SK-N-SH (cell line): ENCODE results near the gene TUBB6. TPM values are rescaled to one million over a fixed set of nuclear protein-coding genes. Genes with fewer than 3 reads are reported as not detected.

Experiments used
- CTCF ChIA-PET: fragments of 300-600, 350-600 bp; formaldehyde crosslinking; extraction: SDS; loops from one replicate; lab custom pipeline; 2021; lab: Yijun Ruan, JAX
- POLR2A ChIA-PET: fragments of 350-600 bp; sonication (Branson Sonifier 250); formaldehyde crosslinking; extraction: SDS; loops from one replicate; lab custom pipeline; 2020; ENCODE audit warnings: antibody characterized with exemption, inconsistent platforms; lab: Yijun Ruan, JAX
- DNase-seq: peaks from one replicate; pipeline ENCODE4 v3.0.0; 2012
- H2AFZ ChIP-seq: fragments of 200-600 bp; sonication (generic); 2 replicates; pipeline ENCODE4 v1.8.1; 2016; ENCODE audit warnings: antibody characterized with exemption, mild to moderate bottlenecking, low read depth
- H3F3A ChIP-seq: fragments of 200-600 bp; sonication (generic); replicated peaks from 2 replicates; pipeline ENCODE3; 2016; ENCODE audit warnings: antibody characterized with exemption, mild to moderate bottlenecking; ENCODE audit not compliant: insufficient read depth
- H3K27ac ChIP-seq, 2 experiments: fragments of 200-500 bp in 1 of 2; fragments of 200-600 bp in 1 of 2; sonication (Bioruptor generic) in 1 of 2; sonication (generic), shearing (Covaris generic) in 1 of 2; 2 replicates each; pipeline versions ENCODE4 v1.5.1 to v1.6.1; 2014 to 2016; ENCODE audit warnings: low read depth in 2 of 2, inconsistent platforms in 1 of 2, low read length in 1 of 2, mild to moderate bottlenecking in 1 of 2, mixed read lengths in 1 of 2
- H3K27me3 ChIP-seq: fragments of 200-600 bp; sonication (generic), shearing (Covaris generic); 2 replicates; pipeline ENCODE4 v1.6.1; 2016; ENCODE audit warnings: mixed run types; ENCODE audit not compliant: insufficient read depth
- H3K36me3 ChIP-seq, 2 experiments: fragments of 200-500 bp in 1 of 2; fragments of 200-600 bp in 1 of 2; sonication (Bioruptor generic) in 1 of 2; sonication (generic) in 1 of 2; replicated peaks in 1 of 2; 2 replicates each; pipeline versions ENCODE3 to v1.5.1; 2014 to 2016; ENCODE audit warnings: low read length in 1 of 2, mild to moderate bottlenecking in 1 of 2; ENCODE audit not compliant: insufficient read depth in 2 of 2, control insufficient read depth in 1 of 2
- H3K4me1 ChIP-seq, 2 experiments: fragments of 200-500 bp in 1 of 2; fragments of 200-600 bp in 1 of 2; sonication (Bioruptor generic) in 1 of 2; sonication (generic), shearing (Covaris generic) in 1 of 2; 2 replicates each; pipeline versions ENCODE4 v1.5.1 to v1.6.1; 2014 to 2016; ENCODE audit warnings: low read depth in 1 of 2, low read length in 1 of 2, mixed run types in 1 of 2; ENCODE audit not compliant: insufficient read depth in 2 of 2, control insufficient read depth in 1 of 2
- H3K4me2 ChIP-seq: fragments of 200-600 bp; sonication (generic), shearing (Covaris generic); 2 replicates; pipeline ENCODE4 v1.6.1; 2017; ENCODE audit warnings: mixed run types
- H3K4me3 ChIP-seq, 2 experiments: fragments of 200-500 bp in 1 of 2; fragments of 200-600 bp in 1 of 2; sonication (Bioruptor generic) in 1 of 2; sonication (generic), shearing (Covaris generic) in 1 of 2; 2 replicates each; pipeline versions ENCODE4 v1.5.1 to v1.8.1; 2014 to 2016; ENCODE audit warnings: low read depth in 2 of 2, inconsistent platforms in 1 of 2, low read length in 1 of 2, mild to moderate bottlenecking in 1 of 2, mixed read lengths in 1 of 2, moderate library complexity in 1 of 2
- H3K79me2 ChIP-seq: fragments of 200-600 bp; sonication (generic); 2 replicates; pipeline ENCODE4 v1.8.1; 2017; ENCODE audit warnings: mild to moderate bottlenecking; ENCODE audit not compliant: insufficient read depth
- H3K9ac ChIP-seq: fragments of 200-600 bp; sonication (generic); 2 replicates; pipeline ENCODE4 v1.6.1; 2017; ENCODE audit warnings: mixed run types
- H3K9me2 ChIP-seq: fragments of 200-600 bp; sonication (generic); 2 replicates; pipeline ENCODE4 v1.6.1; 2017; ENCODE audit warnings: mixed run types
- H3K9me3 ChIP-seq: fragments of 200-600 bp; sonication (generic); 2 replicates; pipeline ENCODE4 v1.6.1; 2017; ENCODE audit warnings: mixed run types, mild to moderate bottlenecking, moderate library complexity
- H4K20me1 ChIP-seq: fragments of 200-600 bp; sonication (generic); 2 replicates; pipeline ENCODE4 v1.6.1; 2017; ENCODE audit warnings: mild to moderate bottlenecking, mixed run types; ENCODE audit not compliant: insufficient read depth
- CHD2 ChIP-seq: fragments of 150-350 bp; IDR thresholded peaks from 2 replicates; pipeline ENCODE4 v1.6.1; 2018; ENCODE audit warnings: low read length; ENCODE audit not compliant: partially characterized antibody
- FOSL2 ChIP-seq: IDR thresholded peaks from 2 replicates; pipeline ENCODE4 v1.4.0; 2012; ENCODE audit warnings: low read depth, mild to moderate bottlenecking, moderate library complexity, borderline replicate concordance
- GABPA ChIP-seq: IDR thresholded peaks from 2 replicates; pipeline ENCODE4 v1.4.0; 2012; ENCODE audit warnings: low read depth, mild to moderate bottlenecking
- JUND ChIP-seq: IDR thresholded peaks from 2 replicates; pipeline ENCODE4 v1.4.0; 2012
- MEF2A ChIP-seq: IDR thresholded peaks from 2 replicates; pipeline ENCODE4 v1.4.0; 2012; ENCODE audit warnings: low read depth, borderline replicate concordance
- POLR2AphosphoS5 ChIP-seq: IDR thresholded peaks from 2 replicates; pipeline ENCODE4 v1.6.1; 2012; ENCODE audit warnings: low read depth, low read length
- RCOR1 ChIP-seq: fragments of 150-350 bp; IDR thresholded peaks from 2 replicates; pipeline ENCODE4 v1.6.1; 2017; ENCODE audit warnings: antibody characterized with exemption, low read length
- RXRA ChIP-seq: IDR thresholded peaks from 2 replicates; pipeline ENCODE4 v1.4.0; 2012; ENCODE audit warnings: low read depth, mild to moderate bottlenecking, borderline replicate concordance
- SIN3A ChIP-seq: IDR thresholded peaks from 2 replicates; pipeline ENCODE4 v1.6.1; 2012; ENCODE audit warnings: low read depth, mild to moderate bottlenecking, low read length, moderate library complexity, borderline replicate concordance
- YY1 ChIP-seq: IDR thresholded peaks from 2 replicates; pipeline ENCODE4 v1.4.0; 2012; ENCODE audit warnings: low read depth, mild to moderate bottlenecking
- WGBS: methylation state at CpG from one replicate; pipeline ENCODE4 v1.1.6; 2017; ENCODE audit warnings: low lambda C conversion rate; 5-methylcytosine and 5-hydroxymethylcytosine counted together
- polyA plus RNA-seq, 3 experiments: library from polyadenylated mRNA; depleted of rRNA; stranded (reverse); fragments of >200 nt; gene quantifications; 2 replicates each; pipeline ENCODE4 v1.2.3, GENCODE V29; 2012
- TF ChIP-seq, protein P1 (sequence below): fragments of 200-600 bp; sonication (generic); IDR thresholded peaks from 2 replicates; pipeline ENCODE4 v1.6.1; 2017; ENCODE audit warnings: antibody characterized with exemption, mild to moderate bottlenecking, moderate library complexity
- TF ChIP-seq, protein P2 (sequence below): fragments of 150-350 bp; IDR thresholded peaks from 2 replicates; pipeline ENCODE4 v1.6.1; 2016; ENCODE audit warnings: mild to moderate bottlenecking, low read depth, low read length

TUBB6 gene
- polyA plus RNA-seq, 1 of the 3 experiments (the other 2 are of a cell fraction) = 387 TPM

DNA sequence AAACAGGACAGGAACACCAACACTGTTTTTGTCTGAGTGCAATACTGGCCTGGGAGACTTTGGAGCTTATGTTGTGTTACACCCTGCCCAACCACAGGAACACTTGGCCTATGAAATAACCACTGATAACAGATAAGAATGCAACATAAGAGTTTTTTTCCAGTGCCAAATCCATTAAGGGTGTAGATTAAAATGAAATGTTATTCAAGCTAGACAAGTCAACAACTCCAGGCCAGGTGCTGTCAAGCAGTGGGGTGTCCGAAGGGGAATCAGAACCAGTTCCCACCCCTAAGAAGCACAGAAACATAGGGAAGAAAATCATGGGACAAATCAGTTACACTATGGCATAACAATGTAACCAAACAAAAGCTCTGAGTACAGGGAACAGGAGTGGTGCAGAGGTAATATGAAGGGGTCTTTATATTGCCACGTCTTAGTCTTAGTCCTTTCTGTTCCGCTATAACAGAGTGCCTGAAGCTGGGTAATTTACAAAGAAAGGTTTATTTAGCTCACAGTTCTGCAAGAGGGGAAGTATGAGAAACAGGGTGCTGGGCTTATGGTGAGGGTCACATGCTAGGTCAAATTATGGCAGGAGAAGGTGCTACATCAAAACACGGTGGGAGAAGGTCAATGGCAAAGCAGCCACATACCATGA is 65.2 kb downstream of the TUBB6 start:
- TF ChIP-seq, protein P1, sequence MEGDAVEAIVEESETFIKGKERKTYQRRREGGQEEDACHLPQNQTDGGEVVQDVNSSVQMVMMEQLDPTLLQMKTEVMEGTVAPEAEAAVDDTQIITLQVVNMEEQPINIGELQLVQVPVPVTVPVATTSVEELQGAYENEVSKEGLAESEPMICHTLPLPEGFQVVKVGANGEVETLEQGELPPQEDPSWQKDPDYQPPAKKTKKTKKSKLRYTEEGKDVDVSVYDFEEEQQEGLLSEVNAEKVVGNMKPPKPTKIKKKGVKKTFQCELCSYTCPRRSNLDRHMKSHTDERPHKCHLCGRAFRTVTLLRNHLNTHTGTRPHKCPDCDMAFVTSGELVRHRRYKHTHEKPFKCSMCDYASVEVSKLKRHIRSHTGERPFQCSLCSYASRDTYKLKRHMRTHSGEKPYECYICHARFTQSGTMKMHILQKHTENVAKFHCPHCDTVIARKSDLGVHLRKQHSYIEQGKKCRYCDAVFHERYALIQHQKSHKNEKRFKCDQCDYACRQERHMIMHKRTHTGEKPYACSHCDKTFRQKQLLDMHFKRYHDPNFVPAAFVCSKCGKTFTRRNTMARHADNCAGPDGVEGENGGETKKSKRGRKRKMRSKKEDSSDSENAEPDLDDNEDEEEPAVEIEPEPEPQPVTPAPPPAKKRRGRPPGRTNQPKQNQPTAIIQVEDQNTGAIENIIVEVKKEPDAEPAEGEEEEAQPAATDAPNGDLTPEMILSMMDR = no peak
- TF ChIP-seq RCOR1 = no peak
- Histone ChIP-seq H3K9me2 (no peaks in the 10 kb centered on the region), H3K9me3 (no peaks in the 10 kb centered on the region), H3K79me2 (peaks cover 83% of the 10 kb centered on the region), H3K4me1 (peaks cover 3 to 16% of the 10 kb centered on the region in 2 experiments; a peak in 2 of 4 replicates), H4K20me1 (peaks cover 35% of the 10 kb centered on the region), H3K4me2 (no peak overlapping the region), H3K27me3 (no peaks in the 10 kb centered on the region), H3F3A (peaks cover 8% of the 10 kb centered on the region), H2AFZ (no peak overlapping the region), H3K4me3 (no peak overlapping the region), H3K36me3 (peaks cover 2 to 12% of the 10 kb centered on the region in 2 experiments), H3K27ac (0 out of 4 replicates have a peak overlapping the region, but pooled peaks of 1 of the 2 experiments have one; percentile 8), H3K9ac (no peak overlapping the region)
- no peak for DNase-seq
- WGBS = 92% methylated on average over 4 of the region's 4 CpGs
- ChIA-PET POLR2A (no interaction called here), CTCF (interaction anchor here (0.7 to 1.3 kb wide), 3 partner anchors 13 to 137 kb away, joined by 3 to 4 read pairs (median 4); no protein-coding TSS in a partner anchor)

DNA sequence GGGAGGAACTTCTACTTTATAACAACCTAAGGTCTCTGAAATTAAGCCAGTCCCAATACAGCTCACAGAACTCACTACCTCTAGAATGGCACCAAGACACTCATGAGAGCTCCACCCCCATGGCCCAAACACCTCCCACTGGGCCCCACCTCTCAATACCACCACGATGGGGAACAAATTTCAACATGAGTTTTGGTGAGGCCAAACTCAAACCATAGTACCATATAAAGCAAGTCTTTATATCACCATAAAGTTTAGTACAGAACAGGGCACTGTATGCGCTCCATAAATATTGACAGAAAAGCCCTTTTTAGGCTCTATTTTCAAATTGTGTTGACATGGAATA is 65.7 kb downstream of the TUBB6 start:
- Histone ChIP-seq H4K20me1 (peaks cover 35% of the 10 kb centered on the region), H3K9me3 (no peaks in the 10 kb centered on the region), H3K4me3 (no peak overlapping the region), H3K36me3 (peaks cover 2 to 9% of the 10 kb centered on the region in 2 experiments), H2AFZ (no peak overlapping the region), H3K9me2 (no peaks in the 10 kb centered on the region), H3K27ac (no peak overlapping the region), H3K9ac (no peak overlapping the region), H3K4me2 (no peak overlapping the region), H3K27me3 (no peaks in the 10 kb centered on the region), H3F3A (peaks cover 8% of the 10 kb centered on the region), H3K79me2 (peaks cover 79% of the 10 kb centered on the region), H3K4me1 (peaks cover 3 to 16% of the 10 kb centered on the region in 2 experiments; a peak in 2 of 4 replicates)
- CTCF ChIA-PET = interaction anchor here (0.7 to 1.3 kb wide), 3 partner anchors 13 to 137 kb away, joined by 3 to 4 read pairs (median 4); no protein-coding TSS in a partner anchor
- WGBS = 72% methylated on average over 2 of the region's 2 CpGs
- no peak for TF ChIP-seq YY1
- TF ChIP-seq POLR2AphosphoS5 = no peak
- TF ChIP-seq, protein P2, sequence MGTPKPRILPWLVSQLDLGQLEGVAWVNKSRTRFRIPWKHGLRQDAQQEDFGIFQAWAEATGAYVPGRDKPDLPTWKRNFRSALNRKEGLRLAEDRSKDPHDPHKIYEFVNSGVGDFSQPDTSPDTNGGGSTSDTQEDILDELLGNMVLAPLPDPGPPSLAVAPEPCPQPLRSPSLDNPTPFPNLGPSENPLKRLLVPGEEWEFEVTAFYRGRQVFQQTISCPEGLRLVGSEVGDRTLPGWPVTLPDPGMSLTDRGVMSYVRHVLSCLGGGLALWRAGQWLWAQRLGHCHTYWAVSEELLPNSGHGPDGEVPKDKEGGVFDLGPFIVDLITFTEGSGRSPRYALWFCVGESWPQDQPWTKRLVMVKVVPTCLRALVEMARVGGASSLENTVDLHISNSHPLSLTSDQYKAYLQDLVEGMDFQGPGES = no peak
- TF ChIP-seq GABPA = no peak
- TF ChIP-seq MEF2A = no peak
- no peak for TF ChIP-seq CHD2
- no peak for TF ChIP-seq JUND
- no peak for TF ChIP-seq FOSL2
- no peak for TF ChIP-seq RXRA
- TF ChIP-seq SIN3A = no peak
- no peak for DNase-seq
- POLR2A ChIA-PET = no interaction called here
